NCI-H82 treated with DMSO at 0.1 percent for 48 hours (cell line): ENCODE data around the gene AKR1D1.

Source experiments
- DNase-seq: peaks from one replicate; lab custom pipeline; 2025; ENCODE audit not compliant: unreplicated experiment; lab: John Stamatoyannopoulos, UW

AKR1D1 gene

GRCh38 chr7:138162236-138162635 is 86.0 kb downstream of the AKR1D1 start:
- DNase-seq: no peak

- no peak for DNase-seq
Observed at GRCh38 chr7:138163800-138164199, 87.5 kb downstream of the AKR1D1 start.

GRCh38 chr7:138164804-138165203 is 88.5 kb downstream of the AKR1D1 start:
- DNase-seq: no peak

- no peak for DNase-seq
Observed at GRCh38 chr7:138166681-138167080, 90.4 kb downstream of the AKR1D1 start.

- DNase-seq: no peak
Observed at GRCh38 chr7:138167222-138167621, 91.0 kb downstream of the AKR1D1 start.

- DNase-seq: no peak
Observed at GRCh38 chr7:138167869-138168296, 91.6 kb downstream of the AKR1D1 start.
